Renal cortex interstitium (tissue), 11 donors: ENCODE measurements around the gene REG3G. TPM values are rescaled to one million over a fixed set of nuclear protein-coding genes. Genes with fewer than 3 reads are reported as not detected.
"Not testable (repeated sequence)": the region's sequence is repeated elsewhere in the genome, so short reads cannot be mapped to it uniquely, and the experiment has no call there.

Experiments used
- DNase-seq, 11 donors: peaks; one replicate each; pipeline ENCODE4 v3.0.0-alpha.2; 2013; ENCODE audit warnings: low read depth in 9 of 11, low spot score in 4 of 11; ENCODE audit errors: extremely low read depth in 1 of 11
- polyA plus RNA-seq, 3 donors: library from polyadenylated mRNA; unstranded; fragments of 120-200 nt; gene quantifications; one replicate each; pipeline ENCODE4 v1.2.1, GENCODE V29; 2013; ENCODE audit not compliant: insufficient read length in 3 of 3

The REG3G gene
- polyA plus RNA-seq, 3 donors = not detected

DNA sequence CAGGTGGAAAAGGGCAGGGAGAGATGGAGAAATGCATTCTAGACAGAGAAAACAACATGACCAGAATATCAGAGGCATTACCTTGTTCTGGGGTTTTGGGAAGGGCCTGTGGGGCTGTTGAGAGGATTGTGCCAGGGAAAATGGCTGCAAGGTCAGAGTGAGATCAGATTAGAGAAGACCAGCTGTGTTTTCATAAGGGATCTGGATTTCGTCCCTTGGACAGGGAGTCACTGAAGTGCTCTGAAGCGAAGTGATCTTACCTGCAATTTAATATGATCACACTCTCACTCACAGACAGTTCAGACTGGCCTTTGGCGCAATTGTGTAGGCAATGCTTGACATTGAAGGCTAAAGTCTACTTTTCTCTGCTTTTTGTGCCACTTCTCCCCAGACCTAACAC lies 20.3 kb upstream of the REG3G start:
- DNase-seq = peak in 4 of 11 donors; percentile 4 to 20 (median 10)

- DNase-seq = no peak
Observed at GRCh38 chr2:79009388-79009787, 16.1 kb upstream of the REG3G start.

GRCh38 chr2:79011496-79011895 lies 14.0 kb upstream of the REG3G start:
- no peak for DNase-seq

DNA sequence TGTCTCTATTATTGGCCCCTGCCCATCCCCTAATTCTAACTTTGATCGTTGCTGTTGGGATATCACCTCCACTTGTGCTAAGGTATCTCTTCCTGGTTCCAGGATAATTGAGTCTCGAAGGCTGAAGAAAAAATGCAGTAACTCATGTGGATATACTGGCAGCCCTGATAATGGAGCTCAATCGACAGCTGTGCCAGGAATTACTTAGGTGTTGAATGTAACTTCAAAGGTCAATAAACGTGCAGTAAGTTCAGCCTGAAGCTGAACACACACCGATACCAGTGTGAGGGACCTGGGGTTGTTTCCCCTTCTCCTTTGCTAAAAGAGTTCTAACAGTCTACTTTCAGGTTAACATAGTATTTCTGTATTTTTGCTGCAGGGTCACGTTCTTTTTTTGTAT lies 11.9 kb upstream of the REG3G start:
- DNase-seq = no peak

- DNase-seq = no peak
Observed at GRCh38 chr2:79016342-79016741, 9.2 kb upstream of the REG3G start.

GRCh38 chr2:79026061-79026460 lies 559 bp downstream of the REG3G start:
- DNase-seq = no peak

GRCh38 chr2:79039944-79040343 lies 14.4 kb downstream of the REG3G start:
- no peak for DNase-seq

DNA sequence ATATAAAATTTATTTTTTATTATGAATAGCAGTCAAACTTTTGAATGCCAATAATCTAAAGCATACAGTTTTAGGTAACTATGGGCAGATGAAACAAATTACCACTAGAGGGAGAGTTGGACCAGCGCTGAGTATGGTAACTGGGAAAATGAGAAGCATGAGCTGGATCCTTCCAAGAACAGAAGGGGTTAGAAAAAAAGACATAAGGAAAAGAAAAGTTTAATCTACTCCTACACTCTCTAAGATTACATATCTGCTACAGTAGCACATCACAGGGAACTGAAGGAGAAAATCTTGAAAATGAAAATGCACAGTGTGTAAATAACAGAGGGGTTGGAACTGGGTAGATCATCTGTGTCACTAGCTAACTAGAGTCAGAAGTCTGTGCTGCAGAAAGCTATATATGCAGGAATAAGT lies 15.5 kb downstream of the REG3G start:
- DNase-seq = peak in 6 of 11 donors; percentile 2 to 11 (median 6)

DNA sequence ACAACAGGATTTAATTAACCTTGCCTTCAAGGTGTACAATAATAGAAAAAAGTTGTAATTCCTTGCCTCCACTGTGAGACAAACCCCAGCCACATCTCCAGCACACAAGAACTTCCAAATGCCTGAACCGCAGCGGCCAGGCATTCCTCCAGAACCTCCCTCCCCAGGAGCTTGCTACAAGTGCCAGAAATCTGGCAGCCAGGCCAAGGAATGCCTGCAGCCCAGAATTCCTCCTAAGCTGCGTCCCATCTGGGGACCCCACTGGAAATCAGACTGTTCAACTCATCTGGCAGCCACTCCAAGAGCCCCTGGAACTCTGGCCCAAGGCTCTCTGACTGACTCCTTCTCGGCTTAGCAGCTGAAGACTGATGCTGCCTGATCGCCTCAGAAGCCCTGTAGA lies 28.0 kb downstream of the REG3G start:
- not testable (repeated sequence) for DNase-seq

DNA sequence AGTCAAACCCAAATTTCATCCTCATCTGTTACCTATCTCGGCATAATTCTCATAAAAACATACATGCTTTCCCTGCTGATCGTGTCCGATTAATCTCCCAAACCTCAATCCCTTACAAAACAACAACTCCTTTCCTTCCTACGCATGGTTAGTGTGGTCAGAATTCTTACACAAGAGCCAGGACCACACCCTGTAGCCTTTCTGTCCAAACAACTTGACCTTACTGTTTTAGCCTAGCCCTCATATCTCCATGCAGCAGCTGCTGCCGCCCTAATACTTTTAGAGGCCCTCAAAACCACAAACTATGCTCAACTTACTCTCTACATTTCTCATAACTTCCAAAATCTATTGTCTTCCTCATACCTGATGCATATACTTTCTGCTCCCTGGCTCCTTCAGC lies 29.3 kb downstream of the REG3G start:
- DNase-seq = not testable (repeated sequence)

- no peak for DNase-seq
Observed at GRCh38 chr2:79065201-79065600, 39.7 kb downstream of the REG3G start.

DNA sequence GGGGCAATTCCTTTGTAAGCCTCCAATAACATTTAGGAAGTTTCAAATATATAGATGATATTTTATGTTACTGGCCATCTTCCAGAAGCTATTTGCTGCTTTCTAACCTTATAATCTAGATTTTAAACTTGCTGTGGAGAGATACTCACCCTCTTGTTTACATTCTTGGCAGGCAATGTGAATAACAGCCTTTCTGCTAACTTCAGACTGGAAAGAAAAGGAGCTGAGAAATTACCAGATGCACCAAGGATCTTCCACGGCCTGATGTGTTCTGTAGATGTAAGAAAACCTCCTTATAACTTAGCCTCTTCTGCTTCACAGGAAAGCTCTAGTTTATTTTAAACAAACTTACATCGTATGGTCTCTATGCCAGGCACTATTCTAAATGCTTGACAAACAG lies 45.6 kb downstream of the REG3G start:
- DNase-seq = no peak

Other genes with a start within 250 kb of the REG3G start
- not detected for gene REG1B, start 62.3 kb downstream of the REG3G start, polyA plus RNA-seq
- not detected for gene REG1A, start 94.8 kb downstream of the REG3G start, polyA plus RNA-seq
- not detected for gene REG3A, start 134.1 kb downstream of the REG3G start, polyA plus RNA-seq